MCF 10A (cell line): ENCODE results near the gene UBE2C. TPM values are rescaled to one million over a fixed set of nuclear protein-coding genes. Genes with fewer than 3 reads are reported as not detected.

ENCODE experiments used
- BruUV-seq: library from RNA; stranded (reverse); fragments of 400-500 nt; replicated peaks from 2 replicates; lab custom pipeline; 2021; lab: Mats Ljungman, UMichigan
- CTCF ChIA-PET: fragments of 300-600 bp; sonication (Branson Sonifier 250); formaldehyde crosslinking; extraction: SDS; loops from one replicate; lab custom pipeline; 2021; ENCODE audit warnings: antibody characterized with exemption, inconsistent platforms; lab: Yijun Ruan, JAX
- POLR2A ChIA-PET: fragments of 300-600, 350-650 bp; sonication (Branson Sonifier 250); formaldehyde crosslinking; extraction: SDS; loops from one replicate; lab custom pipeline; 2020; ENCODE audit warnings: antibody characterized with exemption, inconsistent platforms; lab: Yijun Ruan, JAX
- DNase-seq: peaks from one replicate; pipeline ENCODE4 v3.0.0-alpha.2; 2018; ENCODE audit not compliant: unreplicated experiment
- H3K27ac Mint-ChIP-seq: one replicate; pipeline ENCODE4 v1.8.0; 2022; ENCODE audit warnings: mild to moderate bottlenecking, low read depth, mixed read lengths; ENCODE audit not compliant: unreplicated experiment
- H3K27me3 Mint-ChIP-seq: one replicate; pipeline ENCODE4 v1.8.0; 2022; ENCODE audit warnings: mixed read lengths; ENCODE audit not compliant: insufficient read depth, unreplicated experiment
- H3K36me3 Mint-ChIP-seq: one replicate; pipeline ENCODE4 v1.8.0; 2022; ENCODE audit warnings: mild to moderate bottlenecking, moderate library complexity, mixed read lengths; ENCODE audit not compliant: insufficient read depth, unreplicated experiment
- H3K4me1 Mint-ChIP-seq: one replicate; pipeline ENCODE4 v1.8.0; 2022; ENCODE audit warnings: mixed read lengths; ENCODE audit not compliant: insufficient read depth, unreplicated experiment
- H3K4me3 Mint-ChIP-seq: one replicate; pipeline ENCODE4 v1.8.0; 2022; ENCODE audit warnings: mild to moderate bottlenecking, moderate library complexity, mixed read lengths; ENCODE audit not compliant: unreplicated experiment
- H3K9me3 Mint-ChIP-seq: one replicate; pipeline ENCODE4 v1.8.0; 2022; ENCODE audit warnings: mixed read lengths; ENCODE audit not compliant: unreplicated experiment
- intact Hi-C: fragments of 100-400 bp; cut with micrococcal nuclease; formaldehyde crosslinking; loops from 2 replicates; pipeline ENCODE4 v1.14.1; 2022
- total RNA-seq: library from RNA; stranded (reverse); gene quantifications from 2 replicates; pipeline ENCODE4 v1.2.3, GENCODE V29; 2022
- TF ChIP-seq, protein P1 (sequence below): fragments of 200-600 bp; IDR thresholded peaks from one replicate; pipeline ENCODE4 v1.8.0; 2022; ENCODE audit warnings: antibody characterized with exemption, mild to moderate bottlenecking; ENCODE audit not compliant: unreplicated experiment

UBE2C gene
- total RNA-seq, 1 experiment from 2014 or later, result 107 TPM

DNA sequence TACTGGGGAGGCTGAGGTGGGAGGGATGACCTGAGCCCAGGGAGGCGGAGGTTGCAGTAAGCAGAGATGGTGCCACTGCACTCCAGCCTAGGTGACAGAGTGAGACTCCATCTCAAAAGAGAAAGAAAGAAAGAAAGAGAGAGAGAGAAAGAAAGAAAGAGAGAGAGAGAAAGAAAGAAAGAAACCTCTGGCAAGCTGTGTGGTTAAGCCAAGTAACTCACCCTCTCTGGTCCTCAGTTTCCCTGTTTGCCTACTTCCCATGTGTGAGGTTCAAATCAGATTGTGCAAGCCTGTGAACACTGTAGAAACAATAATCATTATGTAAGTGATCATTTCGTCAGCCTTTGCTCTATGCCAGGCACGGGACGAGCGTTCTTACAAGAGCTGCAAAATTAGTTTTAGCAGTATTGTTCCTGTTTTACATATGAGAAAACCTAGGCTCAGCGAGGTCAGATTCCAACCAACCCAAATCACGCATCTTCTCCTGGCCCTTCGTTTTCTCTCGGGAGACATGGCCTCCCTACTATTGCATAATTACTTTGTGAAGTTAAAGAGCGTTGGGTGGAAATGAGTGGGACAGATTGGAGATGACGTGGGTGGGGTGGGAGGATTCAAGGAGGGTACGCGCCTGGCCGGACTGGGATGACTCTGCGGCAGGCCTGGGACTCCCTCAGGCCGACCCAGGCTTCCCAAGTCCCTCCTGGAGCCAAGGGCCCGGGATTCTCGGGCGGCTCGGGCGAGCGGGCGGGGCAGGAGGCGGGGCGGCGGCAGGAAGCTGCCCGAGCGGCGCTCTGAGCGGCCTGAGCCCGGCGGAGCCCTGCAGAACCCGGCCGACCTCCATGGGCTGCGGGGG, 20.8 kb downstream of the UBE2C start, which contains the start of gene SNX21:
Gene SNX21, plus strand, starts transcription at position 770 of the 853 bp plus-strand sequence. CDS start 121 bp downstream, outside the sequence.
- no TSS peak for BruUV-seq
- H3K27ac Mint-ChIP-seq, result peak within 1 kb of the TSS; percentile 84
- intact Hi-C loops, result loop anchor here (10.0 kb wide), 1 partner anchor 52 kb away; the partner anchor contains the start of genes SPATA25 and ZSWIM1
- TF ChIP-seq, protein P1, sequence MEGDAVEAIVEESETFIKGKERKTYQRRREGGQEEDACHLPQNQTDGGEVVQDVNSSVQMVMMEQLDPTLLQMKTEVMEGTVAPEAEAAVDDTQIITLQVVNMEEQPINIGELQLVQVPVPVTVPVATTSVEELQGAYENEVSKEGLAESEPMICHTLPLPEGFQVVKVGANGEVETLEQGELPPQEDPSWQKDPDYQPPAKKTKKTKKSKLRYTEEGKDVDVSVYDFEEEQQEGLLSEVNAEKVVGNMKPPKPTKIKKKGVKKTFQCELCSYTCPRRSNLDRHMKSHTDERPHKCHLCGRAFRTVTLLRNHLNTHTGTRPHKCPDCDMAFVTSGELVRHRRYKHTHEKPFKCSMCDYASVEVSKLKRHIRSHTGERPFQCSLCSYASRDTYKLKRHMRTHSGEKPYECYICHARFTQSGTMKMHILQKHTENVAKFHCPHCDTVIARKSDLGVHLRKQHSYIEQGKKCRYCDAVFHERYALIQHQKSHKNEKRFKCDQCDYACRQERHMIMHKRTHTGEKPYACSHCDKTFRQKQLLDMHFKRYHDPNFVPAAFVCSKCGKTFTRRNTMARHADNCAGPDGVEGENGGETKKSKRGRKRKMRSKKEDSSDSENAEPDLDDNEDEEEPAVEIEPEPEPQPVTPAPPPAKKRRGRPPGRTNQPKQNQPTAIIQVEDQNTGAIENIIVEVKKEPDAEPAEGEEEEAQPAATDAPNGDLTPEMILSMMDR, result no peak
- DNase-seq, result peak; percentile 83
- no peaks in the 10 kb centered on the region for H3K9me3 Mint-ChIP-seq
- H3K4me3 Mint-ChIP-seq, result peak within 1 kb of the TSS; percentile 80
- H3K4me1 Mint-ChIP-seq, result peaks cover 26% of the 10 kb centered on the region
- H3K27me3 Mint-ChIP-seq, result no peaks in the 10 kb centered on the region
- CTCF ChIA-PET, result interaction anchor here (1.0 to 3.1 kb wide), 4 partner anchors 11 to 137 kb away, joined by 3 to 16 read pairs (median 7); no protein-coding TSS in a partner anchor
- POLR2A ChIA-PET, result interaction anchor here (0.6 to 3.8 kb wide), 32 partner anchors 9 to 511 kb away, joined by 3 to 29 read pairs (median 4); partner anchors contain the start of genes DNTTIP1, PCIF1, PIGT and UBE2C
- peaks cover 9% of the 10 kb centered on the region for H3K36me3 Mint-ChIP-seq

DNA sequence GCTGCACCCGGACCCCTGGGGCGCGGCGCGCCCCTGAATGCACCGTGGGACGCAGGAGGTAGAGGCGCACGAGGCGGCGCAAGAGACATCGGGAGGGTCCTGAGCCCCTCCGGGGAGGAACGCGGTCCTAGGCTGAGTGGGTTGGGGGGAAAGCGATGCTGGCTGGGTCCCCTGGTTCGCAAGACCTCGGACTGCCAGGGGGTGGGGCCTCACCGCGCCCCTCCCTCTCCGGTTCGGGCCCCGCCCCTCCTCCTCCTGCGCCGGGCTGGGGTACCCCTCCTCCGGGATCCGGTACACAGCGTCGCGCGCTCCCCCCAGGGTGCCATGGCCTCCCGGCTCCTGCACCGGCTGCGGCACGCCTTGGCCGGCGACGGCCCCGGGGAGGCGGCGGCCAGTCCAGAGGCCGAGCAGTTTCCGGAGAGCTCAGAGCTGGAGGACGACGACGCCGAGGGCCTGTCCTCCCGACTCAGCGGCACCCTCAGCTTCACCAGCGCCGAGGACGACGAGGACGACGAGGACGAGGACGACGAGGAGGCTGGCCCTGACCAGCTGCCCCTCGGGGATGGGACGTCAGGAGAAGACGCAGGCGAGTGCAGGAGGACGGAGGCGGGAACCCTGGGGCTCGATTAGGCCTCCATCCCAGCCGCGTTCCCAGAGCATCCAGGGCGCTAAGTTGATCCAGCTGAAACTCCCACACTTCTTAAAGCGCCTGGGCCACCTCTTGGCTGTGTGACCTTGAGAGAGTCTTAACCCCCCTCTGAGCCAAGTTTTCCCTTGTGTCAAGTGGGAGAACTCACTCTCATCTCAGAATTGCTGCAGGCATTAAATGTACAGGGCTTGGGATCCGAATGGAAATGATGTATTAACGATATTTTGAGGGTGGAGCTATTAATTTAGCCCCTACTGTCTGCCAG, 21.7 kb downstream of the UBE2C start:
- BruUV-seq, result no TSS peak
- intact Hi-C loops, result loop anchor here (10.0 kb wide), 1 partner anchor 51 kb away; the partner anchor contains the start of genes SPATA25 and ZSWIM1
- Mint-ChIP-seq H3K4me1 (peaks cover 26% of the 10 kb centered on the region), H3K9me3 (no peaks in the 10 kb centered on the region), H3K27ac (peak overlapping the region; percentile 84), H3K27me3 (no peaks in the 10 kb centered on the region), H3K36me3 (peaks cover 14% of the 10 kb centered on the region), H3K4me3 (peak overlapping the region; percentile 80)
- POLR2A ChIA-PET, result interaction anchor here (0.6 to 3.8 kb wide), 30 partner anchors 8 to 556 kb away, joined by 3 to 29 read pairs (median 4); partner anchors contain the start of genes DNTTIP1, PCIF1, PIGT and UBE2C
- DNase-seq, result peak; percentile 60
- CTCF ChIA-PET, result interaction anchor here (1.0 kb wide), 1 partner anchor 136 kb away, joined by 3 read pairs; no protein-coding TSS in a partner anchor
- TF ChIP-seq, protein P1, result no peak

DNA sequence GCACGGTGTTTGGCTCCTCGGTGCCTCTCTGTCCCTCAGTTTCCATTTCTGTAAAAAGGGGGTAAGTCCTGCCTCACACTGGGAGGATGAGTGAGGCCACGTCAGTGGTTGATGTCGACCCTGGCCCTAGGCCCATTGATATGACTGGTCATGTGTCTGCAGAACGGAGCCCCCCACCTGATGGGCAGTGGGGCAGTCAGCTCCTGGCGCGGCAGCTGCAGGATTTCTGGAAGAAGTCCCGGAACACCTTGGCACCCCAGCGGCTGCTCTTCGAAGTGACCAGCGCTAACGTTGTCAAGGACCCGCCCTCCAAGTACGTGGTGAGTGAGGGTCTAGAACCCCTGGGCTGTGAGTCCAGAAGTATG, 22.3 kb downstream of the UBE2C start:
- POLR2A ChIA-PET, result interaction anchor here (0.6 to 3.8 kb wide), 19 partner anchors 10 to 556 kb away, joined by 3 to 29 read pairs (median 5); partner anchors contain the start of genes DNTTIP1, PCIF1, UBE2C and WFDC3
- Mint-ChIP-seq H3K27me3 (no peaks in the 10 kb centered on the region), H3K4me1 (peaks cover 26% of the 10 kb centered on the region), H3K36me3 (peaks cover 17% of the 10 kb centered on the region), H3K9me3 (no peaks in the 10 kb centered on the region), H3K27ac (peak overlapping the region; percentile 27), H3K4me3 (peak overlapping the region; percentile 80)
- CTCF ChIA-PET, result interaction anchor here (1.0 kb wide), 1 partner anchor 135 kb away, joined by 3 read pairs; no protein-coding TSS in a partner anchor
- TSS peak; percentile 55 for BruUV-seq
- intact Hi-C loops, result loop anchor here (10.0 kb wide), 1 partner anchor 50 kb away; the partner anchor contains the start of genes SPATA25 and ZSWIM1
- no peak for DNase-seq
- TF ChIP-seq, protein P1, result no peak
